HG02840 (cell line): ENCODE results near the gene PPARA.
A peak's percentile ranks its signal among the peaks of the same experiment; 100 is the strongest.

Experiments used
- ATAC-seq: cut with Tn5 transposase; IDR thresholded peaks from one replicate; pipeline ENCODE4 v1.9.1; 2021; ENCODE audit warnings: mild to moderate bottlenecking, moderate library complexity, moderate number of reproducible peaks; ENCODE audit not compliant: unreplicated experiment, low FRiP score

PPARA gene

GRCh38 chr22:46140989-46141928, 9.1 kb upstream of the PPARA start:
- no peak for ATAC-seq

DNA sequence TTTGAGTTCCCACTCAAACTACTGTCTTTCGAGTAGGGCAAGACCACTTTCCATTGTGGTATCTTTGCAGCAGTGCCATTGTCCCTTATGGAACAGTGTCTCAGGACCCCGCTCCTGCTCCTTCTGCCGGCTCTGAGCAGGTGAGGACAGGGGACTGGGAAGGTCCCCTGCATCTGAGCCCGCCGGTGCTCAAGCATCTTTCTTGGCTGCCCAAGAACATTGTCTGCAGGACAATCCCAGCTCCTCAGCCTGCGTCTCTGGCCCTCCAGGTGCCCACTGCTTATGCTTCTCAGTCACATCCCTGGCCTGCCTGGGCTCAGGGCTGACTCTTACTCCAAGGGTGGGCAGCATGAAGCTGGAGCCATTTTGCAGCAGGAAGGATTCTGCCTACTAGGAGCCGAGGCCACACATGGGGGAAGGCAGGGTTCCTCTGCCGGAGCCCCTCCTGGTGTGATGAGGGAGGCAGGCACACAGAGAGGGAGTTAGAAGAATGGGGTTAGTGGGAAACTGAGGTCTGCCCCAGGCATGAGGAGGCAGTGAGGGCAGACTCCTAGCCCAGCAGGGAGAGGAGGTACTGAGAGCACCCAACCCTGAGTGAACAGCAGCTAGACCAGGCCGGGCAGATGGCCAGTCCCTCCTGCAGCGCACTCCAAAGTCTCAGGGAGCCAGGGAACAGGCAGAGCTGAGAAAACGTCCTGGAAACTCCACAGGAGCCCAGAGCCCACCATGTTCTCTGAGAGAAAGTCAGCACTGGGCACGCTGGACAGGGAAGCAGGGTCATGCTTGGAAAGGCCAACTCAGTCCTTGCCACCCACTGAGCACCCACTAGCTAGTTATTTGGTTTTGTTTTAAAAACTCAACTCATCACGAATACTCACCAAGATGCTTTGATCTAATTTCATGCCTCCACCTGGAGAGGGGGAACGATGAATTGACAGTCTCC, 7.5 kb upstream of the PPARA start:
- ATAC-seq: no peak

DNA sequence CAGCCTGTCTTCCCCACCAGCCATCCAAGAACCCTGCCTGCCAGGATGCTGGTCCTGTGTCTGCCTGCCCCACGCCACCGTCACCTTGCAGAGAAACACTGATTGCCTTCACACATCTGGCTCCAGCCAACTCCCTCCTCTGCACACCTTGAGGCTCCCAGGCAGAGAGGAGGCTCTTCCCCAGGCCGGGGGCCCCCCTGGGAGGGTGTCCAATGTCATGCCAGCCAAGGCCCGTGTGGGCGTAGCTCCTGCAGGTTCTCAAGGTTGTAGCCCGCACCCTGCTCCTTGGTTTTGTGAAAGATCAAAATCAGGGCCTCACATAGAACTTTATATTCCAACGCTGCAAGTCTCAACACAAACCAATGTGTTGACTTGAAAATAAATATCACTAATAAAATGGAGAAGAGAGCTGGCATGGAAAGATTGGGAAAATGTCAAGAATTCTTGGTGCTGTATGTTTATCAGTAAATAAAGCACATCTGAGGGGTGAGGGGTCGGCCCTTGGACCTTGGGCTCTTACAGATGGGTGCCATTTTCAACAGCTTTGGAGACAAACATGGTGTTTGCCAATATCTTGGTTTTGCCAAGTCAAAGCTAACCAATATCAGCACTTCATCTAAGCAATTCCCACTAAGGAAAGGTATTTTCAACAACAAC, 6.7 kb upstream of the PPARA start:
- no peak for ATAC-seq

DNA sequence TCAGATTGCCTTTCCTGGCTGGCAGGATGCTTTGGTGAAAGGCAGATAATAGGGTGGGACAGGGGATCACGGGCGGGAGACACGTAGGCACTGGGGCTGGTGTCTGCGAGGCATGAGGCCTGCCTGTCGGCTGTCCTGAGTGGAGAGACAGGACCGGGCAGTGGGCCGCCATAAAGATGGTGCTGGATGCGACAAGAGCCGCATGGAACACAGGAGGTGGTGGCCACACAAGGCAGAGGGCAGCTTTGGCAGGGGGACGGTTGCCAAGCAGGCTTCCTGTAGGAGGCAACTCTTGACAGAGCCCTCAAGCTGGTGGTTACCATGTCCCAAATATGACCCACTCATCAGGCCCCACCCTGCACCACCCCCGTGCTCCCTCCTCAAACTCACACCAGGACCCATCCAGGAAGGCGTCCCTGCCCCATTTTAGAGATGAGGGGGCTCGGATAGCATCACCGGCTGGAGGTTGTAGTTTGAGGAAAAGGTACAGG, 4.9 kb upstream of the PPARA start:
- ATAC-seq: no peak

GRCh38 chr22:46145896-46146295, 4.4 kb upstream of the PPARA start:
- no peak for ATAC-seq

GRCh38 chr22:46146329-46146728, 4.0 kb upstream of the PPARA start:
- no peak for ATAC-seq

- ATAC-seq: no peak
Measured at GRCh38 chr22:46147061-46147460, 3.3 kb upstream of the PPARA start.

DNA sequence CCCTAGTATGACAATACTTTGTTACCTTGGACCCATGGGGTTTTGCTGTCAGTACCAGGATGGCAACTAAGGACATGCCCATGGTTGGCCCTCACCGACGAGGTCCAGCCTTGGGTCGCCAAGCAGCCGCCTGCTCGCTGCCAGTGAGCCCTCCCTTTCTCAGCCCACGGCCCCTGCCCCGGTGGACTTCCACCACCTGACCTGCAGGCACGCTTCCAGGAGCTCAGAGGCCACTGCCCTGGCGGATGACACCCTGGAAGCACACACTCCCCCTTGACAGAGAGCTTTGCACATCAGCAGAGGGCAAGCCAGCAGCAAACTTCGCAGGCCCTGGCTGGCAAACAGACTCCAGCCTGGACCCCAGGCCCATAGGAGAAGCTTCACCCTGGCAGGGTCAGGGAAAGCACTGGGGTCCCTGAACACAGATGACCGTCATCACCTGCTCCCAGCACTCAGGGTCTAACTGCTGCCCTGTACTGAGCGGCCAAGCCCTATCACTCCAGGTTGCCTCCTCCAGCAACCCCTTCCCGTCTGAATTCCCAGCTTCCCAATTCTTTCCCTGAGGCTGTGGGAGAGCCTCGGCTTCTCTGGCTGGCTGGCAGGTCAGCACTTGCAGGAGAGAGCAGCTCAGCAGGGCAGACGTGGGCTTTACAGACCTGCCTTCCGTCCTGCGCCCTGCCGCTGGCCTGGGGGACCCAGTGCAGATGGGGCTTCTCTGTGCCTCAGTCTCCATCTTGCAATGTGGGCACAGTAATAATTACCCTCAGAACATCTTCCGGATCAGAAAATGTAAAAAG, 2.7 kb upstream of the PPARA start:
- ATAC-seq: no peak

DNA sequence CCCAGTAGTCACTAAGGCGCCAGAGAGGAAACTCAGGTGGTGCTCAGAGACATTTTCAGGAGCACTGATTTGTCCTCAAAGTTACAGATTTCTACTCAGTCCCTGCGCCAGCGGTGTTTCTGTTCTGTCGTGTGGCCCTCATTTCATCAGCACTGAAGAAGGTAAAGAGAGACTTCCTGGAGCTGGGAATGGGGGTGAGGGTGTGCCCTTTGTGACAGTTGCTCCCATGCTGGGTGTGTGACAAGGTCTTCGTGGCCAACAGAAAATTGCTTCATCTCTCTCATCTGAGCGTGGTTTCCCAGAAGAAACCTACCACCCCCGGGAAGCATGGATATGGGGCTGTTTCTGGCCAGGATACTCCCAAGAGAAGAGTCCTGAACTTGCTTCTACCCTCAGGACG, 2.0 kb upstream of the PPARA start:
- ATAC-seq: no peak

DNA sequence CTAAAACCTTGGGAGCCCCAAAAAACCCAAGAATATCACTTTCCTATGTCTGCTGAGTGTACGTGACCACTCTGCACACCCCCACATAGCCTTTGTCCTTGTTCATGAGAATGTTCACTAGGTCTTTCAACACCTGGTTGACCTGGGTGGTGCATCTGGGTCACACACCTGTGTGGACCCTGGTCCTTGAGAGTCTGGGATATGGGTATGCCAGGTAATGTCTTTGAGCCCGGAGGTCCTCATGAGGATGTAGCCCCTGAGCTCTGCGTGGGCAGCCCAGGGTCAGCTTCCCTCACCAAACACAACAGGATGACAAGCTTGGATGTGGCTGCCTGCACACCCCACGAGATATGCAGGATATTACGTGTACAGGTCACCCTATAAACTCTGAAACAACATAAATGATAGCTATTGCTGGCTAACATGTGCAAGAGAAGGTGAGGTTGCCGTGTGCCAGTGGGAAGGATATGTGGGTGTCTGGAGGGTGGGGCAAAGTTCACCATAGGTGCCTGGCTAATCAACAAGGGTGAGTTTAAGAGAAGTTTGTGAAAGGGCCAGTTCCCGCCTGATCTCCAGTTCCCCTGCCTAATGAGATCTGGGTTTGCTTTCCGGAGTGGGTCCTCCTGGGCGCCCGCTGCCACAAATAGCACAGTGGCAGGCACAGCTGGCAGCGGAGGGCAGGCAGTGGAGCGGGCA, 1.4 kb upstream of the PPARA start:
- no peak for ATAC-seq

GRCh38 chr22:46149512-46150033, 753 bp upstream of the PPARA start:
- ATAC-seq: no peak

DNA sequence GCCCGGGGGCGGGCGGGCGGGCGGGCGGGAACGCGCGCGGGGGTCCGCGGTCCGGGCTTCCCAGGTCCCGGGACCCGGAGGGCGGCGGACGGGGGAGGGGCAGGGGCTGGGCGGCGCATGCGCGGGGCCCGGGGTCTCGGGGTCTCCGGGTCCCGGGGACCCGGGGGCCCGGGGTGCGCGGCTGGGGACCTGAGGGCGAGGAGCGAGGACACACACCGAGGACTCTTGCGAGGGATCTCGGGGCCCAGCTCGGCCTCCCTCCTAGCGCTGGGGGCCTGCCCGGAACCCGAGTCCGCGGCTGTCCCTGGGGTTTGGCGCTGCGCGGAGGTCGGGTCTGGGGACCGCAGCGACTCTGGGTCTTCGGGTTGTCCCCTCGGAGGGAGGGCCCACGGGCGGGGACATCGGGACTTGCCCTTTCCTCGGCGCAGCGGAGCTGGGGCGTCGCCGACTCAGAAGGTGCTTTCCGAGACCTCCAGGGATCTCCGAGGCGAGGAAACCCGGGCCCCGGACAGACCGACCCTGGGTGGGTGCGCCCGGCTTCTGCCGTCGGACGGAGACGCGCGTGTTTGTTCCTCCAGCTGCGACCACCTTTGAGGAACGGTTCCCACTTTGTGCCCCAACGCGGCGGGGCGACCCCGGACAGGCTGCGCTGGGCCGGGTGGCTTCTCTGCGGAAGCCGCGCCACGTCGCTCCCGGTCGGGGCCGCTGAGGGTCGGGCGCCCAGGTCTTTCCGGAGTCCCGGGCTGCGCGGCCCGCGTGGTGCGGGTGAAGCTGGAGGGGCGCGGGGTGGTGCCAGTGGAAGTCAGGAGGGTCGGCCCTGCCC, 540 bp downstream of the PPARA start:
- ATAC-seq: peak; percentile 35

DNA sequence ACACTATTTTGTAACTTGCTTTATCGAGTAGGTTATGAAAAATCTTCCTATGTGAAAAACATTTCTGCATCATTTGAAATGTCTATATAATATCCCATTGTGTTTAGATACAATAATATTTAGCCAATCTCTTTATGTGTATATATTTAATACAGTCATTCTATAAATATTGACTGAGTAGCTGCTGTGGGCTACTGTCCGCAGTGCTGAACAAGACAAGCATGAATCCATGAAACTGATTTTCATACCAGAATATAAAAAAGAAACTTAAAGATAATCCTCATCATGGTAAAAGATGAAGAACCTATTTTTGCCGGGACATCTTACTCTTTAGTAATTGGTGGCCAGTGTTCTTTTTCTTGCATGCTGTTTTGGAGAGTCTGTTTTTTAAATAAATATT, 3.6 kb downstream of the PPARA start:
- no peak for ATAC-seq

DNA sequence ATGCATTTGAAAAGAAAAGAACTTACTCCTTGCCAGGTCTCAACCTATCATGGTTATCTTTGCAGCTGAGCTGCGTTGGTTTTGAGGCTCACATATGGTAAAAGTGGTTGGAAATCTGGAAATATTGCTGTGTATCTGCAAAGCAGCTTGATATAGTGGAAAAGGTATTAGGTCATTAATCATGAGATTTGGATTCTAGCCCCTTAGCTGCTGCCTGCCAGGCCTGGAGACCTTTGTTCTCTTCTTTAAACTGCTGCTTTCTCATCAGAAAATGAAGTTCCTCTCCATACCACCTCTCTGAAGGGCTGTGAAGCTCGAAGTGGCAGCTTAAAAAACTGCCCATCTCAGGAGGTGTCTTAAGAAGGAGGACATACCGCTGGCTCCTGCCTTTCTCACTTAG, 5.7 kb downstream of the PPARA start:
- ATAC-seq: no peak

- no peak for ATAC-seq
Measured at GRCh38 chr22:46158283-46158682, 8.0 kb downstream of the PPARA start.

GRCh38 chr22:46159212-46159611, 8.9 kb downstream of the PPARA start:
- ATAC-seq: no peak

DNA sequence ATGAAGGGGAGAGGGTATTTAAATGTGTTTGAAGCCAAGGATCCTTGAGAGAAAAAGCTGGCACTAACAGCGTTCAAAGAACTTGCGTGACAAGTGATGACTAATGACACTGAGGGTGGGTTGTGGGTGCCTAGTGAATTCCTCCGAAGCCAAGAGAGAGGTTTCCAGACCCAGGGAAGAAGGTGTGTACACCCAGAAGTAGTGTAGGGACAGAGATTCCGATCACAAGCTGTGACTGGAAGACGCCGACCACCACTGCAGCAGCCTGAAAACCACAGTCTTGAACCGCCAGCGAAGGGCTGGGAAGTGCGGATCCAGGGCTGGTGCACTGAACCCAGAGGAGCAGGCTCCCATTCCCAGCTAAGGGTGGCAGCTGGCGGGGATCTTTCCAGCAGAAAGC, 9.5 kb downstream of the PPARA start:
- no peak for ATAC-seq

- no peak for ATAC-seq
Measured at GRCh38 chr22:46162285-46162684, 12.0 kb downstream of the PPARA start.
